NB4 (cell line): ENCODE measurements around the gene LGALS9.
"Not testable (repeated sequence)": the region's sequence is repeated elsewhere in the genome, so short reads cannot be mapped to it uniquely, and the experiment has no call there.

Experiments
- DNase-seq: peaks from one replicate; pipeline ENCODE4 v3.0.0; 2010; ENCODE audit warnings: low read depth
- H3K4me3 ChIP-seq: one replicate; pipeline ENCODE4 v1.5.1; 2011; ENCODE audit warnings: mild to moderate bottlenecking, low read depth, low read length, moderate library complexity
- CTCF ChIP-seq: IDR thresholded peaks from one replicate; pipeline ENCODE4 v1.5.1; 2012; ENCODE audit warnings: low read depth, low read length
- MYC ChIP-seq: IDR thresholded peaks from 2 replicates; pipeline ENCODE4 v1.6.1; 2011; ENCODE audit warnings: low read depth, low read length
- POLR2A ChIP-seq: IDR thresholded peaks from 2 replicates; pipeline ENCODE4 v1.6.1; 2011; ENCODE audit warnings: mild to moderate bottlenecking; ENCODE audit not compliant: insufficient read length; ENCODE audit errors: extremely low read depth
- TF ChIP-seq, protein P1 (sequence below): IDR thresholded peaks from 2 replicates; pipeline ENCODE4 v1.6.1; 2011; ENCODE audit warnings: low read depth, low read length

LGALS9 gene

GRCh38 chr17:27646232-27646631 is 15.2 kb downstream of the LGALS9 start:
- TF ChIP-seq MYC = no peak
- TF ChIP-seq CTCF = no peak
- no peak for TF ChIP-seq POLR2A
- TF ChIP-seq, protein P1, sequence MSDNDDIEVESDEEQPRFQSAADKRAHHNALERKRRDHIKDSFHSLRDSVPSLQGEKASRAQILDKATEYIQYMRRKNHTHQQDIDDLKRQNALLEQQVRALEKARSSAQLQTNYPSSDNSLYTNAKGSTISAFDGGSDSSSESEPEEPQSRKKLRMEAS = no peak
- no peak for DNase-seq
- H3K4me3 ChIP-seq = no peak overlapping the region

- TF ChIP-seq MYC (no peak), POLR2A (no peak), CTCF (no peak)
- TF ChIP-seq, protein P1 = no peak
- no peak overlapping the region for H3K4me3 ChIP-seq
- DNase-seq = no peak
Measured at GRCh38 chr17:27647765-27648164, 16.8 kb downstream of the LGALS9 start.

DNA sequence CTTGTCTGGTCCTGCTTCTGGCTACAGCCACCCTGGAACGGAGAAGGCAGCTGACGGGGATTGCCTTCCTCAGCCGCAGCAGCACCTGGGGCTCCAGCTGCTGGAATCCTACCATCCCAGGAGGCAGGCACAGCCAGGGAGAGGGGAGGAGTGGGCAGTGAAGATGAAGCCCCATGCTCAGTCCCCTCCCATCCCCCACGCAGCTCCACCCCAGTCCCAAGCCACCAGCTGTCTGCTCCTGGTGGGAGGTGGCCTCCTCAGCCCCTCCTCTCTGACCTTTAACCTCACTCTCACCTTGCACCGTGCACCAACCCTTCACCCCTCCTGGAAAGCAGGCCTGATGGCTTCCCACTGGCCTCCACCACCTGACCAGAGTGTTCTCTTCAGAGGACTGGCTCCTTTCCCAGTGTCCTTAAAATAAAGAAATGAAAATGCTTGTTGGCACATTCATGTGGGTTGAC is 18.2 kb downstream of the LGALS9 start:
- DNase-seq = not testable (repeated sequence)

GRCh38 chr17:27649929-27650328 is 18.9 kb downstream of the LGALS9 start:
- no peak for DNase-seq
- H3K4me3 ChIP-seq = no peak overlapping the region
- no peak for TF ChIP-seq CTCF
- TF ChIP-seq, protein P1 = no peak

More for the DNA sequence above, 18.2 kb downstream of the LGALS9 start:
- H3K4me3 ChIP-seq = not testable (repeated sequence)

- no peak overlapping the region for H3K4me3 ChIP-seq
- no peak for DNase-seq
- TF ChIP-seq MYC (no peak), POLR2A (no peak), CTCF (no peak)
- TF ChIP-seq, protein P1 = no peak
Measured at GRCh38 chr17:27650836-27651235, 19.8 kb downstream of the LGALS9 start.

GRCh38 chr17:27651411-27652345 is 20.7 kb downstream of the LGALS9 start:
- peak; percentile 61 for DNase-seq
- TF ChIP-seq CTCF (peak; percentile 72), POLR2A (no peak)
- H3K4me3 ChIP-seq = no peak overlapping the region

GRCh38 chr17:27653449-27653971 is 22.5 kb downstream of the LGALS9 start:
- DNase-seq, H3K4me3 ChIP-seq: not testable (repeated sequence)
